C4-2B (cell line): ENCODE data around the gene AFDN.
"Not testable (repeated sequence)": the region's sequence is repeated elsewhere in the genome, so short reads cannot be mapped to it uniquely, and the experiment has no call there.

Source experiments
- H3K27ac ChIP-seq: fragments of 450-650 bp; 2 replicates; pipeline ENCODE4 v1.5.1; 2017
- ZFX ChIP-seq: fragments of 450-650 bp; IDR thresholded peaks from 2 replicates; pipeline ENCODE4 v1.6.1; 2017
- TF ChIP-seq, protein P1 (sequence below): fragments of 450-650 bp; conservative IDR thresholded peaks from 2 replicates; pipeline ENCODE4 v1.5.1; 2017; ENCODE audit warnings: mild to moderate bottlenecking

AFDN gene

DNA sequence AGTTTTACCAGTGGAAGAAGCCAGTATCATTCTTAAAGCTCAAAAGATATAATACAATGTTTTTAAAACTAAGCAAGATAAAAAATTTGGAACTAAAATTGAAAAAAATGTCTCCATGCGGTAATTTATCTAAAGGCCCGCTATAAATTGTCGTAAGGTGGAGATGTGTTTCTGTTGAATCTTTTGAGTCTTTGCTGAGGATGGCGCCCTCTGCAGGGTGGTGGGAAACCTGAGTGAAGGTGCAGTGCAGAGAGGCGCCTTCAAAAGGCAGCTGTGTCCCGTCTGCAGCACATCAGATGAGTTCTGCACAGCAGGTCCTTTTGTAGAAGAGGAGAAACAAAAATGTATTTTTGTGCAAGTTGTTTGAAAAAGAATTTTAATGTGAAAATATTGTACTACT, 141.4 kb downstream of the AFDN start:
- H3K27ac ChIP-seq: no peak overlapping the region
- TF ChIP-seq, protein P1, sequence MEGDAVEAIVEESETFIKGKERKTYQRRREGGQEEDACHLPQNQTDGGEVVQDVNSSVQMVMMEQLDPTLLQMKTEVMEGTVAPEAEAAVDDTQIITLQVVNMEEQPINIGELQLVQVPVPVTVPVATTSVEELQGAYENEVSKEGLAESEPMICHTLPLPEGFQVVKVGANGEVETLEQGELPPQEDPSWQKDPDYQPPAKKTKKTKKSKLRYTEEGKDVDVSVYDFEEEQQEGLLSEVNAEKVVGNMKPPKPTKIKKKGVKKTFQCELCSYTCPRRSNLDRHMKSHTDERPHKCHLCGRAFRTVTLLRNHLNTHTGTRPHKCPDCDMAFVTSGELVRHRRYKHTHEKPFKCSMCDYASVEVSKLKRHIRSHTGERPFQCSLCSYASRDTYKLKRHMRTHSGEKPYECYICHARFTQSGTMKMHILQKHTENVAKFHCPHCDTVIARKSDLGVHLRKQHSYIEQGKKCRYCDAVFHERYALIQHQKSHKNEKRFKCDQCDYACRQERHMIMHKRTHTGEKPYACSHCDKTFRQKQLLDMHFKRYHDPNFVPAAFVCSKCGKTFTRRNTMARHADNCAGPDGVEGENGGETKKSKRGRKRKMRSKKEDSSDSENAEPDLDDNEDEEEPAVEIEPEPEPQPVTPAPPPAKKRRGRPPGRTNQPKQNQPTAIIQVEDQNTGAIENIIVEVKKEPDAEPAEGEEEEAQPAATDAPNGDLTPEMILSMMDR: peak; percentile 59
- no peak for TF ChIP-seq ZFX

- H3K27ac ChIP-seq: no peak overlapping the region
- TF ChIP-seq, protein P1: no peak
- no peak for TF ChIP-seq ZFX
Observed at GRCh38 chr6:167970230-167970629, 143.5 kb downstream of the AFDN start.

GRCh38 chr6:167972193-167972592, 145.5 kb downstream of the AFDN start:
- H3K27ac ChIP-seq: no peak overlapping the region
- TF ChIP-seq ZFX: no peak
- TF ChIP-seq, protein P1: no peak

DNA sequence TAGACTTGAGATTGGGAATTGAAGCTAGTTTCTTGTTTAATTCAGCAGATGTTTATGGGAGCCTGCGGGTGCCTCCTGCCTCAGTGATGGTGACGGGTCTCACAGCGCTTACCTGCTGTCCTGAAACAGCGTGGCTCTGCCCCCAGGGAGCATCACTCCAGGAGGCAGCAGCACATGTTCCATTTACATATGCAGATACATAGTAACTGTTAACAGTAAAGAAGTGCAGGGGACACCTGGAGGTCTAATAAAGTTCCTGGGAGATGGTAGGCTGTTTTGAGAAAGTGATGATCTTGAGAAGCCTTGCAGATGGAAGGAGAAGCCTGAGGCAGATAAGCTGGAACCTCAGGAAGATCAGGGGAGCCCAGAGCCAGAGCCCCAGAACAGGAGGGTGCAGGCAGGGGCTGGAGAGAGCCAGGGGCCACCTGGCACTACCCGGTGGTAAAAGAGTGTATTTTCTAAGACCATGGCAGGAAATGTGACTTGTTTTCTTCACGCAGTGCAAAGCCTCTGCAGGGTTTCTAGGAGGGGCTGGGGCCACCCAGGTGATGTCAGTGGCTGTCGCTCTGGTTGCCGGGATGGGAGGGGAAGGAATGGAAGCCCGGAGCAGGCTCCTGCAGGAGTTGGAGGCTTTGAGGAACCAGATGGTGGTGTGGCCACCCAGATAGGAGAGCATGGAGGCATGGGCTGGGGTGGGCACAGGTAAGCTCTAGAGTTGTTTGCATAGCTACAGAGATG, 146.6 kb downstream of the AFDN start:
- no peak for TF ChIP-seq ZFX
- TF ChIP-seq, protein P1: no peak

GRCh38 chr6:167974640-167975344, 148.1 kb downstream of the AFDN start:
- no peak for TF ChIP-seq ZFX
- TF ChIP-seq, protein P1: no peak
- no peak overlapping the region for H3K27ac ChIP-seq

More for the DNA sequence above, 146.6 kb downstream of the AFDN start:
- no peak overlapping the region for H3K27ac ChIP-seq

- TF ChIP-seq, protein P1: no peak
- no peak for TF ChIP-seq ZFX
Observed at GRCh38 chr6:167975458-167975857, 148.7 kb downstream of the AFDN start.

DNA sequence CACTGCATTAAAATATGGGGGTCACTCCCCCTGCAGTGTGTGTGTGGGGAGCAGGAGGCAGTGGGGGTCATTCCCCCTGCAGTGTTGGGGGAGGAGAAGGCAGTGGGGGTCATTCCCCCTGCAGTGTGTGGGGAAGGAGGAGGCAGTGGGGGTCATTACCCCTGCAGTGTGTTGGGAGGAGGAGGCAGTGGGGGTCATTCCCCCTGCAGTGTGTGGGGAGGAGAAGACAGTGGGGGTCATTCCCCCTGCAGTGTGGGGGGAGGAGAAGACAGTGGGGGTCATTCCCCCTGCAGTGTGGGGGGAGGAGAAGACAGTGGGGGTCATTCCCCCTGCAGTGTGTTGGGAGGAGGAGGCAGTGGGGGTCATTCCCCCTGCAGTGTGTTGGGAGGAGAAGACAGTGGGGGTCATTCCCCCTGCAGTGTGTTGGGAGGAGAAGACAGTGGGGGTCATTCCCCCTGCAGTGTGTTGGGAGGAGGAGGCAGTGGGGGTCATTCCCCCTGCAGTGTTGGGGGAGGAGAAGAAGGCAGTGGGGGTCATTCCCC, 149.5 kb downstream of the AFDN start:
- H3K27ac ChIP-seq: not testable (repeated sequence)

More at GRCh38 chr6:167975458-167975857, 148.7 kb downstream of the AFDN start:
- H3K27ac ChIP-seq: no peak overlapping the region
